GM12872 (cell line): ENCODE measurements around the gene RGMA.

Experiments
- TF ChIP-seq, protein P1 (sequence below): IDR thresholded peaks from 3 replicates; pipeline ENCODE4 v1.5.1; 2011; ENCODE audit warnings: low read depth, mild to moderate bottlenecking, low read length, moderate library complexity; ENCODE audit not compliant: insufficient read depth

RGMA gene

DNA sequence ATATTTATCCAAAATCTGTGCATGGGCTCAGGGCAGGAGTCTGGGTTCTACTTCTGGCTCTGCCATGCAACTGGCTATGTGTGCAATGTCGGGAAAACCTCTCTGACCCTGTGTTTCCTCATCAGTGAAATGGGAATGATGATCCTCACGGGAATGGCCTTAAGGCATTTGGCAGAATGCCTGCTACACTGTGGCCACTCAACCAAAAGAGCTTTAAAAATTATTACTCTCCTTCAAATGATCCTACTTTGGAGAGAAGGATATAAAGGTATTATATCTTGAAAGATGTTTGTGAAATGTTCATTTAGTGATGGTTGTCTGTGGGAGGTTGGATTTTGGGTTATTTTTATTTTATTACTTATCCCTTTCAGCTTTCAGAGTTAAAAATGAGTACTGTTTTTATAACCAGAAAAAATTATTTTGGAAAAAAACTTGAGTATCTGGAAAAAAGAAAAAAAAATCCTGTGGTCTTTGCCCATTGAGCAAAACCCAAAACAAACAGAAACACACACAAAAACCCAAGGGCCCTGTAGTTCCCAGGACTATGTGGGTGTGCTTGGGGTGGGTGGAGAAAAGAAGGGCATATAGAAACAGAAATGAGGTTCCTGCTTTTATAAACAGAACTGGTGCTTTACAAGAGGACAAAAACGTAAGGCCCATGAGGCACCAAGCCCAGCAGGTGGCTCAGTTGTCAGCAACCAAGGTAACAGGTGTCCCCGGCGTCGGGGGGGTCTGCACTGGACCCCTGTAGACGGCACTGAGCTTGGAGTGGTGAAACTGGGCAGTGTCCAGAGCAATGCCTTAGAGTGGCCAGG is 22.0 kb downstream of the RGMA start:
- TF ChIP-seq, protein P1, sequence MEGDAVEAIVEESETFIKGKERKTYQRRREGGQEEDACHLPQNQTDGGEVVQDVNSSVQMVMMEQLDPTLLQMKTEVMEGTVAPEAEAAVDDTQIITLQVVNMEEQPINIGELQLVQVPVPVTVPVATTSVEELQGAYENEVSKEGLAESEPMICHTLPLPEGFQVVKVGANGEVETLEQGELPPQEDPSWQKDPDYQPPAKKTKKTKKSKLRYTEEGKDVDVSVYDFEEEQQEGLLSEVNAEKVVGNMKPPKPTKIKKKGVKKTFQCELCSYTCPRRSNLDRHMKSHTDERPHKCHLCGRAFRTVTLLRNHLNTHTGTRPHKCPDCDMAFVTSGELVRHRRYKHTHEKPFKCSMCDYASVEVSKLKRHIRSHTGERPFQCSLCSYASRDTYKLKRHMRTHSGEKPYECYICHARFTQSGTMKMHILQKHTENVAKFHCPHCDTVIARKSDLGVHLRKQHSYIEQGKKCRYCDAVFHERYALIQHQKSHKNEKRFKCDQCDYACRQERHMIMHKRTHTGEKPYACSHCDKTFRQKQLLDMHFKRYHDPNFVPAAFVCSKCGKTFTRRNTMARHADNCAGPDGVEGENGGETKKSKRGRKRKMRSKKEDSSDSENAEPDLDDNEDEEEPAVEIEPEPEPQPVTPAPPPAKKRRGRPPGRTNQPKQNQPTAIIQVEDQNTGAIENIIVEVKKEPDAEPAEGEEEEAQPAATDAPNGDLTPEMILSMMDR = no peak

DNA sequence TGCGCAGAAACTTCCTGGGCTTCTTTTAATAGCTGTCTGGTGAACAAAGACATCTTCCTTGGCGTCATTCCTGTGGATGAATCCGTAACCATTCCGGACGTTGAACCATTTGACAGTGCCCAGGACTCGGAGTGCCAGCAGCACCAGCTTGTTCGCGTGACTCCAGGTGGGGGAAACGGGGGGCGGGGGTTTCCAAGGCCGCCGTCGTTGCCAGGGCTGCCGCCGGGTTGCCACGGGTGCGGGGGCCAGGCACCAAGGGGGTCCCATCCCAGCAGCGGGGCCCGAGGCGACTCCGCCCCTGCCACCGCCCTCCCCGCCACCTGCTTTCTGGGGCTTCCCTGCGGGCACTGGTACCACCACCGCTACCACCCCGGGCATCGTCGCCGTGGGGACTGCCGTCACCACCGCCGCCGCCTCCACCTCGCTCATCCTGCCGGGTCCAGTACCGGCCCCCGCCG is 22.8 kb downstream of the RGMA start:
- TF ChIP-seq, protein P1 = no peak

DNA sequence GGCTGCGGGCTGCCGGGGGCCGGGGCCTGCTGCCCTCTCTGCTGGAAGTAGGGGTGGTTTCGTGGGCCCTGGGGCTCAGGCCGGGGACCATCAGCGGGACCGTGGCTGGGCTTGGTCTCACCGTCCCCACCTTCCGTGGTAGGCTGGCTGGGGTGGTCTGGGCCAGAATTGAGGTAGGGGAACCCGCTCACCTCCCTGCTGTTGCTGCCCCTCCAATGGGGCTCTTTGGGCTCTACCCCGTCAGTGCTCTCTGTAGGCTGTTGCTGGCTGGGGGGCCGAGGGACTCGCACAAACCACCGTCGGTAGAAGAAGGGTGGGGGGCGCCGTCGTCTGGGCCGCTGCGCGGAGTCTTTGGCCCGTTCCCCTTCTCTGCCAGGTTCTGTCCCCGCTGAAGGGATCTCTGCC is 23.4 kb downstream of the RGMA start:
- TF ChIP-seq, protein P1 = no peak

DNA sequence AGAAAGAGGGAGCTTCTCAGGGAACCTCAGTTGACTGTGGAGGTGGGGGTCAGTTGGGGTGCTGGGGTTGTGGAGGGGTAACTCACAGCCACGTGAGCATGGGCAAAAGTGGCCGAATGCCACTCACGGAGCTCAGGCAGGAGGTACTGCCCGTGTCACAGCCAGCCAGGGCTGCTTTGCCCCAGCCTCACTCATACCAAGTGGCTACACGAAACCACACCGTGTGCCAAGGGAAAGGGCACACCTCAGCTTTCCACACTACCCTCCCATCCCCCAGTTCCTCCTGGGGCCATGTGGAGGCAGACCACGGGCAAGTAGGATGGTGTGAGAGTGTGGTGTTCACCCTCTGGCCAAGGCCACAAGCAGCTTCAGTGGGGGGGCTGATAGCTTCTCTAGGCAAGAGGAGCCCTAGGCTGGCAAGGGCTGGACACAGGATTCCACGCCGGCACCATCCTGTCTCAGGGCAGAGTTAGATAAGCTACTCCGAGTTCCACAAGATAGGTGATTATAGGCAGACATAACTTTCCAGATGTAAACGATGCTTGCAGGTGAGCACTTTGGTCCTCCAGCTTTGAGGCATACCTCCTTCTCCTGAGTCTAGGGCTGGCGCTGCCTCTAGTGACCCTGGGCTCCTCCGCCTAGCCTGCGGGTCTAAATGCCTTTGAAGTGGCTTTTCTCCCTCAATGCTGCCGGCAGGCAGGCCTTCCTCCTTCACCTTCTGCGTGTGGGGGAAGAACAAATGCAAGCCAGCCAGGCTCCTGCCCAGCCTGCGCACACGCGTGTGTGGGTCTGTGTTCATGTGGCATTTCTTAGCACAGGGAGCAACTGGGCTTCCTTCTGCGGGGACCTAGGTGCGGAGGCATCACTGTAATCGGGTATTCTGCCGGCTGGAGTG is 25.0 kb downstream of the RGMA start:
- TF ChIP-seq, protein P1 = no peak

DNA sequence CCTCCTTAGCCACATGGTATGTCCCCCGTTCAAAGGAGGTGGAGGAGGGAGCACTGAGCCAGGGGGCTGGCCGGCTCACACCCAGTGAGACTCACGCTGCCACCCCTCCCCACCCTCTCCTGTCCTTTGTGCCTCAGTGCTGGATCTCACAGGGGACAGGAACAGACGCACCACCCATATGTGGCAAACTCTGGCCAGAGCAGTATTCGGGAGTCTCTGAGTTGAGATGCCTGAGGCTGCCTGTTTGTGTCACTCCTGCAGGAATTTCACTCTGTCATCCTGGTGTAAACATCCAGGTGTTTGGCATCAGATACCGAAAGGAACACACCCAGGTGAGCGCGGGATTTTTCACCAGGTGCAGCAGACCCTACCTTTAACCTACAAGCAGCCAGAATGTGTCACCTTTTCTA is 25.7 kb downstream of the RGMA start:
- TF ChIP-seq, protein P1 = no peak

DNA sequence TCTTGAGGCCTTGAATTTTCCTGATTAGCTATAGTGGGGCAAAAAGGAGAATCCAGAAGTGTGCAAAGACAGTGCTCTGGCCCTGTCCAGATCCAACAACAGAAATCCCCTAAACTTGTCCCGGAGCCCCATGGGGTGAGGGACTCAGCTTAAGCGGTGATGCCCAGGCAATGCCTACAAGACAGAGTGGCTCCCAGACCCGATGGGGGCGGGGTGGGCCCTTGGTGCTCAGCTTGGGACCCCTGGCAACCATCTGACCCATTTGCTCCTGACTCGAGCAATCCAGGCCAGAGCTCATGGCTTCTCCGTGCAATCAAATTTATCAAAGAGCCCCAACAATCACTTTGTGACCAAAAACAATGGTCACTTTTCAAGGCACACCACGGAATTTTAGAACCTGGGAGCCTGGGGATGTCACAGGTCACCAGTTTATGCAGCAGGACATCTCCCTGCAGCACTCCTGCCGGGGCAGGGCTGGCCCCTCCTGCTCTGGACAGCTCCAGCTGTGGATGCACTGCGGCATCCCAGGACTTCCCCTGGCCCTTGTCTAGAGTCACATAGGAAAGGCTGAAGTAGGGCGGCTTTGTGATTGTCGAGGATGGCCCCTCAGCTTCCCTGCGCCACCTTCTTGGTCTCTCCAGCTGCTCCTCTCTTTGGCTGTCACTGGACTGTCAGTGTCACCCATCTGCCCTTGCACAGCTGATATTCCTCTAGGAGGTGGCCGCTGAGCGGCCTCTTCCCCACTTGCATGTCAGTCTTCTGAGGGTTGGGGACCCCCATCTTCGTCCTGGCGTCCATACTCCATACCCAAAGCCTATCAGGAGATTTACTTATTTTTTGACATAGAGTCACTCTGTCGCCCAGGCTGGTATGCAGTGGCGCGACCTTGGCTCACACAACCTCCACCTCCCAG is 28.4 kb downstream of the RGMA start:
- TF ChIP-seq, protein P1 = no peak
